OCI-LY3 (cell line): Measurements from ENCODE around the gene PPP4R2.

Experiments
- H2AFZ ChIP-seq: fragments of 200-600, 300-600 bp; shearing (Covaris generic); 2 replicates; pipeline ENCODE4 v1.6.0; 2014; ENCODE audit warnings: antibody characterized with exemption, low read depth, low read length
- H3K27ac ChIP-seq: fragments of 200-600, 300-600 bp; sonication (generic); 2 replicates; pipeline ENCODE4 v1.5.1; 2014; ENCODE audit warnings: mild to moderate bottlenecking, low read length, moderate library complexity, mixed read lengths
- H3K27me3 ChIP-seq: fragments of 200-600, 300-600 bp; sonication (generic); 2 replicates; pipeline ENCODE4 v1.6.1; 2014; ENCODE audit warnings: low read depth, low read length, mixed read lengths
- H3K36me3 ChIP-seq: fragments of 200-600, 300-600 bp; sonication (generic); replicated peaks from 2 replicates; pipeline ENCODE3; 2014; ENCODE audit warnings: low read depth, low read length, mixed read lengths
- H3K4me1 ChIP-seq: fragments of 300-600, 200-600 bp; sonication (generic); 2 replicates; pipeline ENCODE4 v1.6.1; 2014; ENCODE audit warnings: low read length, mixed read lengths
- H3K4me2 ChIP-seq: fragments of 200-600, 300-600 bp; sonication (generic); 2 replicates; pipeline ENCODE4 v1.6.1; 2014; ENCODE audit warnings: low read length, mixed read lengths
- H3K4me3 ChIP-seq: fragments of 300-600, 200-600 bp; sonication (generic); 2 replicates; pipeline ENCODE4 v1.5.1; 2014; ENCODE audit warnings: antibody characterized with exemption, mild to moderate bottlenecking, low read length, moderate library complexity
- H3K79me2 ChIP-seq: fragments of 300-600, 200-600 bp; shearing (Covaris generic); 2 replicates; pipeline ENCODE4 v1.6.1; 2014; ENCODE audit warnings: mild to moderate bottlenecking, low read length, mixed read lengths
- H3K9ac ChIP-seq: fragments of 300-600, 200-600 bp; shearing (Covaris generic); 2 replicates; pipeline ENCODE4 v1.6.0; 2014; ENCODE audit warnings: mild to moderate bottlenecking, low read length, moderate library complexity
- H3K9me3 ChIP-seq: fragments of 200-600, 300-600 bp; shearing (Covaris generic); 2 replicates; pipeline ENCODE4 v1.6.1; 2014; ENCODE audit warnings: low read length, mixed read lengths; ENCODE audit not compliant: insufficient read depth
- H4K20me1 ChIP-seq: fragments of 200-600, 300-600 bp; sonication (generic); 2 replicates; pipeline ENCODE4 v1.6.1; 2016; ENCODE audit warnings: low read length, mixed read lengths; ENCODE audit not compliant: insufficient read depth
- EZH2phosphoT487 ChIP-seq: fragments of 200-600 bp; shearing (Covaris generic); IDR thresholded peaks from 2 replicates; pipeline ENCODE4 v1.6.1; 2018; ENCODE audit warnings: antibody characterized with exemption, mixed run types, low read depth
- TF ChIP-seq, protein P1 (sequence below): fragments of 200-600, 300-600 bp; sonication (generic); IDR thresholded peaks from 2 replicates; pipeline ENCODE4 v1.5.1; 2014; ENCODE audit warnings: antibody characterized with exemption, low read length, low read depth

The PPP4R2 gene

DNA sequence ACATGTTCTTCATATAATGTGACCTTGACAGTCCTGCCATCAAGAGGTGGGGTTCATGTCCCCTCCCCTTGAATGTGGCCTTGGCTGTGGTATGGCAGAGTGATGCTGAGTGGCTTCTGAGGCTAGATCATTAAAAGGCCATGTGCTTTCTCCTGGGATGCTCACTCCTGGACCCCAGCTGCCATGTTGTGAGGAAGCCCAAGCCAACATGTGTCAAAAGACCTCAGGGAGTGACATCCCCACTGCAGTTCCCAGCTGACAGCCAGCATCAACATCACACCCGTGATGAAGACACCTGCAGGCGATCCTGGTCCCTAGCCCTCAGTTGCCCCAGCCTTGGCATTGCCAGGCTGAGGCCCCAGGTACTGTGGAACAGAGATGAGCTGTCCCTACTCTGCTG, 101.4 kb downstream of the PPP4R2 start:
- Histone ChIP-seq H2AFZ (no peak overlapping the region), H3K4me2 (no peak overlapping the region), H3K9ac (no peak overlapping the region)

DNA sequence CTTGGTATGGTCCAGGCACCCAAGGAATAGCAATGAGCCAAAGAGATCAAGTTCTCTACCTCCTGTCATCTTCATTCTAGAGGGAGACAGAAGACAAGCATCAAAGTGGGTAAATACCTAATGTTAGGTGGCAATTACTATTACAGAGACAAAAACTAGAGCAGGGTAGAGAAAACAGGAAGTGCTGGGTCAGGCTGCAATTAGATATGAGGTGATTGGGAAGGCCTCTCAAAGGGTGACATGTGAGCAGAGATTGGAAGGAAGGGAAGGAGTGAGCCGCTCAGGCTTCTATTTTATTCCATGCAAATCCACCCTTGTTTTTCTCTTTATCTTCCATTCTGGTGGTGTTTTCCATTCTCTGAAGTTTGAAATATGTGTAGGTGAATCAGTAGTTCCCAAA, 102.3 kb downstream of the PPP4R2 start:
- Histone ChIP-seq H3K27ac (no peak overlapping the region), H3K4me1 (peaks cover 37% of the 10 kb centered on the region), H3K36me3 (no peaks in the 10 kb centered on the region), H3K27me3 (no peaks in the 10 kb centered on the region), H3K9ac (no peak overlapping the region), H3K9me3 (no peaks in the 10 kb centered on the region), H2AFZ (peak overlapping the region; percentile 13; the same call in 1 of the 2 replicates), H3K4me2 (no peak overlapping the region), H3K4me3 (no peak overlapping the region), H3K79me2 (no peaks in the 10 kb centered on the region), H4K20me1 (no peaks in the 10 kb centered on the region)
- no peak for TF ChIP-seq EZH2phosphoT487
- TF ChIP-seq, protein P1, sequence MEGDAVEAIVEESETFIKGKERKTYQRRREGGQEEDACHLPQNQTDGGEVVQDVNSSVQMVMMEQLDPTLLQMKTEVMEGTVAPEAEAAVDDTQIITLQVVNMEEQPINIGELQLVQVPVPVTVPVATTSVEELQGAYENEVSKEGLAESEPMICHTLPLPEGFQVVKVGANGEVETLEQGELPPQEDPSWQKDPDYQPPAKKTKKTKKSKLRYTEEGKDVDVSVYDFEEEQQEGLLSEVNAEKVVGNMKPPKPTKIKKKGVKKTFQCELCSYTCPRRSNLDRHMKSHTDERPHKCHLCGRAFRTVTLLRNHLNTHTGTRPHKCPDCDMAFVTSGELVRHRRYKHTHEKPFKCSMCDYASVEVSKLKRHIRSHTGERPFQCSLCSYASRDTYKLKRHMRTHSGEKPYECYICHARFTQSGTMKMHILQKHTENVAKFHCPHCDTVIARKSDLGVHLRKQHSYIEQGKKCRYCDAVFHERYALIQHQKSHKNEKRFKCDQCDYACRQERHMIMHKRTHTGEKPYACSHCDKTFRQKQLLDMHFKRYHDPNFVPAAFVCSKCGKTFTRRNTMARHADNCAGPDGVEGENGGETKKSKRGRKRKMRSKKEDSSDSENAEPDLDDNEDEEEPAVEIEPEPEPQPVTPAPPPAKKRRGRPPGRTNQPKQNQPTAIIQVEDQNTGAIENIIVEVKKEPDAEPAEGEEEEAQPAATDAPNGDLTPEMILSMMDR: no peak

More for the DNA sequence above, 101.4 kb downstream of the PPP4R2 start:
- Histone ChIP-seq H4K20me1 (no peaks in the 10 kb centered on the region), H3K4me3 (no peak overlapping the region), H3K36me3 (no peaks in the 10 kb centered on the region), H3K27me3 (no peaks in the 10 kb centered on the region), H3K27ac (no peak overlapping the region), H3K79me2 (no peaks in the 10 kb centered on the region), H3K9me3 (no peaks in the 10 kb centered on the region), H3K4me1 (peaks cover 37% of the 10 kb centered on the region)
- no peak for TF ChIP-seq EZH2phosphoT487
- TF ChIP-seq, protein P1: no peak

DNA sequence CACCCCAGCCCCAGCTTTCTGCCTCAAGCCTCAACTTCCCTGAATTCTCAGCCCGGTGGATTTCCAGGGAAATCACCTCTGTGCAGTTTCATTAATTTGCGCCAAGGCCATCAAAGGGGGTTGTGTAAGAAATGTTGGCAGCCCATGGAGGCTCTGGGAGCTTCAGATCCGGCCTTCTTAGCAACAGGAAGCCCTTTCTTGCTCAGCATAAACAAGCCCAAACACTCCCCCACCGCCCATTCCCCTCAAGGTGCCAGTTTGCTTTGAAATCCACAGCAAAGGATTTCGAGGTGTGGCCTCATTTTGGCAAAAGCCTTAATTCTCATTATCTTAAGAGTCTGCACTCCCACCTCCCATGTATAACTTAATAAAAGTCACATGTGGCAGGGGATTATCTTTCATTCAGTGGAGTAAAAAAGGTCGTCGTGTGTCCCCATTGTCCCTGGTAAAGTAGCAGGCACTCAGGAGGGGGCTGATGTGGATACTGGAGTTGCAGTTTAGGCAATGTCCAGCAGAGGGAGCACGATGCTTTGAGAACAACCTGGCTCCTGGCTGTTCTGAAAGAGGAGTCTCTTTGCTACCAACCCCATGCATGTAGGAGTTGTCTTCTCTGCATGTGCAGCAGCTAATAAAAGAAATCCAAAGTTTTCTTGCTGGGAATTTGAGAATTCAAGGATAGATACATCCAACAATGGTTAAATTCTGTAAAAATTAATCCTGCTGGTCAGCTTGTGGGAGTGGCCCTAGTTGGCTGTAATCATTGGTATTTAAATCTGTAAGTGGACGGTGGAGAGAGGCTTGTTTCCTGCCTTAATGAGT, 104.3 kb downstream of the PPP4R2 start:
- H4K20me1 ChIP-seq: no peaks in the 10 kb centered on the region
- H3K36me3 ChIP-seq: no peaks in the 10 kb centered on the region
- peak overlapping the region; percentile 29 for H3K4me2 ChIP-seq
- H3K9ac ChIP-seq: peak overlapping the region; percentile 12; the same call in 1 of the 2 replicates
- no peaks in the 10 kb centered on the region for H3K27me3 ChIP-seq
- no peak overlapping the region for H3K4me3 ChIP-seq
- H3K27ac ChIP-seq: no peak overlapping the region
- peaks cover 21% of the 10 kb centered on the region for H3K4me1 ChIP-seq
- no peak for TF ChIP-seq EZH2phosphoT487
- TF ChIP-seq, protein P1: peak; percentile 96
- H2AFZ ChIP-seq: peak overlapping the region; percentile 69; the same call in 1 of the 2 replicates
- H3K79me2 ChIP-seq: no peaks in the 10 kb centered on the region
- no peaks in the 10 kb centered on the region for H3K9me3 ChIP-seq

DNA sequence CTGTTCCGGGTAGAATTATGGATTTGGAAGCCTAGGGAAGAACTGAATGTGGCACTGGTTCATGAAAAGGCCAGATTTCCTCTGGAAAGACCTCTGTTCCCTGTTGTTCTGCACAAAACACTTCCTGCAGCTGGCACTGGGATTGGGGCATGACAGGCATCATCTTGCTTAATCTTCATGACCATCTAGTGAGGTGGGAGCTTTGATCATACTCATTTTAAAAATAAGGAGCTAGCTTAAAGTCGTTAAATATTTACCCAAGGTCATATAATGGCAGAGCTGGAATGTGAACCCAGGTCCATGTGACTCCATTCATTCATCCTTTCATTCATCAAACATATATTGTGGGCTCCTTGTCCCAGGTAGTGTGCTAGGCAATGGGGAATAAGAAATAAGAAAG, 105.3 kb downstream of the PPP4R2 start:
- H3K36me3 ChIP-seq: no peaks in the 10 kb centered on the region
- H3K9ac ChIP-seq: no peak overlapping the region
- H3K4me3 ChIP-seq: no peak overlapping the region
- no peak overlapping the region for H2AFZ ChIP-seq
- no peaks in the 10 kb centered on the region for H3K79me2 ChIP-seq
- H3K27ac ChIP-seq: no peak overlapping the region
- H3K27me3 ChIP-seq: no peaks in the 10 kb centered on the region
- no peaks in the 10 kb centered on the region for H3K9me3 ChIP-seq
- no peaks in the 10 kb centered on the region for H4K20me1 ChIP-seq
- TF ChIP-seq, protein P1: no peak
- no peak for TF ChIP-seq EZH2phosphoT487
- peaks cover 14% of the 10 kb centered on the region for H3K4me1 ChIP-seq
- H3K4me2 ChIP-seq: no peak overlapping the region
